Left ventricle myocardium inferior (tissue), 1 donor: ENCODE results near the gene FAM89B. TPM values are rescaled to one million over a fixed set of nuclear protein-coding genes. Genes with fewer than 3 reads are reported as not detected.

Source experiments
- DNase-seq: peaks from one replicate; pipeline ENCODE4 v3.0.0-alpha.2; 2020
- H3K27ac ChIP-seq: fragments of 200-600 bp; replicated peaks from 2 replicates; pipeline ENCODE4 v1.8.0; 2021
- H3K27me3 ChIP-seq: fragments of 200-600 bp; 2 replicates; pipeline ENCODE4 v1.8.0; 2021; ENCODE audit warnings: low read depth
- H3K36me3 ChIP-seq: fragments of 200-600 bp; 2 replicates; pipeline ENCODE4 v1.8.0; 2021
- H3K4me1 ChIP-seq: fragments of 200-600 bp; 2 replicates; pipeline ENCODE4 v1.8.0; 2021
- H3K4me3 ChIP-seq: fragments of 200-600 bp; 2 replicates; pipeline ENCODE4 v1.8.0; 2021; ENCODE audit warnings: mild to moderate bottlenecking, moderate library complexity
- H3K9me3 ChIP-seq: fragments of 200-600 bp; replicated peaks from 2 replicates; pipeline ENCODE4 v1.8.0; 2021
- intact Hi-C: fragments of 100-400 bp; cut with micrococcal nuclease; formaldehyde crosslinking; loops from one replicate; pipeline ENCODE4 v1.11.0; 2022
- total RNA-seq: library from RNA; stranded (reverse); fragmentation: NEBNext Ultra II Directional; extraction: Animal tissue kit (Norgen Biotek cat#: 25700); gene quantifications from one replicate; pipeline ENCODE4 v1.2.1, GENCODE V29; 2021
- TF ChIP-seq, protein P1 (sequence below): fragments of 200-600 bp; IDR thresholded peaks from 2 replicates; pipeline ENCODE4 v1.8.0; 2021; ENCODE audit warnings: antibody characterized with exemption, mild to moderate bottlenecking, borderline replicate concordance
- donor health status: DM: no; HTN: yes; CAD: no; lungs with severe emphysema.

The FAM89B gene
- total RNA-seq, 1 donor from 2014 or later = 40.9 TPM

GRCh38 chr11:65580031-65580692 is 7.8 kb downstream of the FAM89B start:
- intact Hi-C loops = no loop called here
- H3K4me3 ChIP-seq = no peak overlapping the region
- peaks cover 40% of the 10 kb centered on the region for H3K4me1 ChIP-seq
- no peaks in the 10 kb centered on the region for H3K9me3 ChIP-seq
- no peak for DNase-seq
- TF ChIP-seq, protein P1, sequence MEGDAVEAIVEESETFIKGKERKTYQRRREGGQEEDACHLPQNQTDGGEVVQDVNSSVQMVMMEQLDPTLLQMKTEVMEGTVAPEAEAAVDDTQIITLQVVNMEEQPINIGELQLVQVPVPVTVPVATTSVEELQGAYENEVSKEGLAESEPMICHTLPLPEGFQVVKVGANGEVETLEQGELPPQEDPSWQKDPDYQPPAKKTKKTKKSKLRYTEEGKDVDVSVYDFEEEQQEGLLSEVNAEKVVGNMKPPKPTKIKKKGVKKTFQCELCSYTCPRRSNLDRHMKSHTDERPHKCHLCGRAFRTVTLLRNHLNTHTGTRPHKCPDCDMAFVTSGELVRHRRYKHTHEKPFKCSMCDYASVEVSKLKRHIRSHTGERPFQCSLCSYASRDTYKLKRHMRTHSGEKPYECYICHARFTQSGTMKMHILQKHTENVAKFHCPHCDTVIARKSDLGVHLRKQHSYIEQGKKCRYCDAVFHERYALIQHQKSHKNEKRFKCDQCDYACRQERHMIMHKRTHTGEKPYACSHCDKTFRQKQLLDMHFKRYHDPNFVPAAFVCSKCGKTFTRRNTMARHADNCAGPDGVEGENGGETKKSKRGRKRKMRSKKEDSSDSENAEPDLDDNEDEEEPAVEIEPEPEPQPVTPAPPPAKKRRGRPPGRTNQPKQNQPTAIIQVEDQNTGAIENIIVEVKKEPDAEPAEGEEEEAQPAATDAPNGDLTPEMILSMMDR = no peak
- peaks cover 48% of the 10 kb centered on the region for H3K36me3 ChIP-seq
- peaks cover 11% of the 10 kb centered on the region for H3K27me3 ChIP-seq
- no peak overlapping the region for H3K27ac ChIP-seq

- no peak overlapping the region for H3K4me3 ChIP-seq
- no peak for DNase-seq
- no peaks in the 10 kb centered on the region for H3K9me3 ChIP-seq
- intact Hi-C loops = no loop called here
- TF ChIP-seq, protein P1 = no peak
- H3K27me3 ChIP-seq = peaks cover 13% of the 10 kb centered on the region
- peaks cover 39% of the 10 kb centered on the region for H3K4me1 ChIP-seq
- H3K27ac ChIP-seq = no peak overlapping the region
- peaks cover 48% of the 10 kb centered on the region for H3K36me3 ChIP-seq
Observed at GRCh38 chr11:65580756-65581155, 8.4 kb downstream of the FAM89B start.

DNA sequence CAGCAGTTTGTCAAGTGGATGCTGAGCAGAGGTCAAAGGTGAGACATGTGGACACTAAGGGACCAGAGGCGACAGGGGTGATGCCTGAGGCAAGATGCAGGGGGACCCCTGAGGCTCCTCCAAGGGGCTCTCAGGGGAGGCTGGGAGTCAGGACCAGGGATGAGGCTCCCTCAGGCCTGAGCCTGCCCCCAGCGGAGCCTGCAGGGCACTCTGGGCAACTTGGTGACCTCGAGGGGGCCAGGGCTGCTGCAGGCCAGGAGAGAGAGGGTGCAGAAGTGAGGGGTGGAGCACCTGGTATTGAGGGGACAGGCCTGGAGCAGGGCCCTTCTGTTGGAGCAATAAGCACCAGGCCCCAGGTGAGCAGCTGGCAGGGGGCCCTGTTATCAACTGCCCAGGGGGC is 9.6 kb downstream of the FAM89B start:
- Histone ChIP-seq H3K27me3 (peaks cover 13% of the 10 kb centered on the region), H3K27ac (no peak overlapping the region), H3K4me3 (no peak overlapping the region), H3K36me3 (peaks cover 48% of the 10 kb centered on the region), H3K4me1 (peaks cover 41% of the 10 kb centered on the region), H3K9me3 (no peaks in the 10 kb centered on the region)
- TF ChIP-seq, protein P1 = no peak
- intact Hi-C loops = no loop called here
- no peak for DNase-seq

DNA sequence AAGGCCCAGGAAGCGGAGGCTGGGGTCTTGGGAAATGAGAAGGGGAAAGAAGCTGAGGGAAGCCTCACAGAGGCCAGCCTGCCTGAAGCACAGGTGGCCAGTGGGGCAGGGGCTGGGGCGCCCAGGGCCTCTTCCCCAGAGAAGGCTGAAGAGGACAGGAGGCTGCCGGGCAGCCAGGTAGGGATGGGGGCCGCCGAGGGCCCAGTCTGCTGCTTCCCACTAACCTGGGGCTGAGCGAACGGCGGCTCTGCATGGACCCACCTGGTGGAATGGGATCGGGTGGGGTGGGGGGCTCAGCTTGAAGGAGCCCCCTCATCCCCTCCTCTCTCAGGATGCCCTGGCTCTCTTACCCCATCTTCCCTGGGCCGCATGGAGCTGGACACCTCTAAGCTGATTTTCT is 11.3 kb downstream of the FAM89B start:
- no peaks in the 10 kb centered on the region for H3K9me3 ChIP-seq
- H3K27me3 ChIP-seq = peaks cover 13% of the 10 kb centered on the region
- intact Hi-C loops = no loop called here
- H3K27ac ChIP-seq = no peak overlapping the region
- H3K36me3 ChIP-seq = peaks cover 48% of the 10 kb centered on the region
- H3K4me3 ChIP-seq = no peak overlapping the region
- H3K4me1 ChIP-seq = peaks cover 41% of the 10 kb centered on the region
- TF ChIP-seq, protein P1 = no peak
- no peak for DNase-seq

DNA sequence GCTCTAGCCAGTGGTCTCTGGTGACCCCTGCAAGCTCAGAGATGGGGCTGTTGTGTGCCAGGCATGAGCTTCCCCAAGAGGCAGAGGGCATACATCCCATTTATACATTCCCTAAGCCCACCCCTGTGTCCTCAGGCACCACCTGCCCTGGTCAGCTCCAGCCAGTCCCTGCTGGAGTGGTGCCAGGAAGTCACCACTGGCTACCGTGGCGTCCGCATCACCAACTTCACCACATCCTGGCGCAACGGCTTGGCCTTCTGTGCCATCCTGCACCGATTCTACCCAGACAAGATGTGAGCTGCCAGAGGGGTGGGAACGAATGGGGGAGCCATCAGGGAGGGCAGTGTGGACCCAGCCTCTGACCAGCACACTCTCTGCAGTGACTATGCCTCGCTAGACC is 11.8 kb downstream of the FAM89B start:
- intact Hi-C loops = no loop called here

More for the DNA sequence above, 11.8 kb downstream of the FAM89B start:
- Histone ChIP-seq H3K4me1 (peaks cover 43% of the 10 kb centered on the region), H3K4me3 (no peak overlapping the region), H3K9me3 (no peaks in the 10 kb centered on the region), H3K36me3 (peaks cover 48% of the 10 kb centered on the region), H3K27me3 (peaks cover 13% of the 10 kb centered on the region), H3K27ac (no peak overlapping the region)
- no peak for DNase-seq
- TF ChIP-seq, protein P1 = no peak
